WTC11 (cell line): ENCODE data around the gene GPRC5A. TPM values are rescaled to one million over a fixed set of nuclear protein-coding genes. Genes with fewer than 3 reads are reported as not detected.

Source experiments
- ATAC-seq: fragments of 200-7000 bp; cut with Tn5 transposase; 2 replicates; pipeline ENCODE4 v1.10.0; 2021; ENCODE audit warnings: mild to moderate bottlenecking, moderate library complexity
- CTCF ChIA-PET: fragments of 300-600 bp; sonication (Branson Sonifier 250); formaldehyde crosslinking; loops from one replicate; lab custom pipeline; 2021; ENCODE audit warnings: antibody characterized with exemption; lab: Charles Lee
- POLR2A ChIA-PET: fragments of 350-600 bp; sonication (Branson Sonifier 250); formaldehyde crosslinking; loops from one replicate; lab custom pipeline; 2021; ENCODE audit warnings: antibody characterized with exemption; lab: Charles Lee
- DNase-seq: peaks from one replicate; pipeline ENCODE4 v3.0.0; 2021; ENCODE audit warnings: low spot score
- H3K27ac Mint-ChIP-seq: 2 replicates; pipeline ENCODE4 v1.8.0; 2021; ENCODE audit warnings: mixed read lengths
- H3K27me3 Mint-ChIP-seq: 2 replicates; pipeline ENCODE4 v1.8.0; 2021; ENCODE audit warnings: low read depth, mild to moderate bottlenecking, moderate library complexity, mixed read lengths
- H3K36me3 Mint-ChIP-seq: 2 replicates; pipeline ENCODE4 v1.8.0; 2021; ENCODE audit warnings: mixed read lengths
- H3K4me1 Mint-ChIP-seq: 2 replicates; pipeline ENCODE4 v1.8.0; 2022; ENCODE audit warnings: mixed read lengths
- H3K4me3 Mint-ChIP-seq: 2 replicates; pipeline ENCODE4 v1.8.0; 2021; ENCODE audit warnings: mild to moderate bottlenecking, moderate library complexity, mixed read lengths
- H3K9me3 Mint-ChIP-seq: 2 replicates; pipeline ENCODE4 v1.8.0; 2021; ENCODE audit warnings: mixed read lengths
- AR ChIP-seq: fragments of 250-450 bp; sonication (Bioruptor Pico); IDR thresholded peaks from 2 replicates; pipeline ENCODE4 v1.9.0; 2021; ENCODE audit warnings: mild to moderate bottlenecking
- ATF1 ChIP-seq: sonication (generic); formaldehyde crosslinking; IDR thresholded peaks from 2 replicates; pipeline ENCODE4 v1.8.1; 2023; ENCODE audit warnings: mild to moderate bottlenecking, moderate library complexity, missing genetic modification reagents
- ATF3 ChIP-seq: sonication (generic); formaldehyde crosslinking; conservative IDR thresholded peaks from 2 replicates; pipeline ENCODE4 v1.8.1; 2022; ENCODE audit warnings: mild to moderate bottlenecking, missing genetic modification reagents
- CBFB ChIP-seq: sonication (generic); formaldehyde crosslinking; IDR thresholded peaks from 2 replicates; pipeline ENCODE4 v1.8.1; 2022; ENCODE audit warnings: mild to moderate bottlenecking, low read depth, missing genetic modification reagents
- FOXK1 ChIP-seq: sonication (generic); formaldehyde crosslinking; IDR thresholded peaks from 2 replicates; pipeline ENCODE4 v1.8.0; 2022; ENCODE audit warnings: mild to moderate bottlenecking, moderate library complexity, missing genetic modification reagents
- FOXP4 ChIP-seq: sonication (generic); formaldehyde crosslinking; IDR thresholded peaks from 2 replicates; pipeline ENCODE4 v1.8.0; 2022; ENCODE audit warnings: mild to moderate bottlenecking, missing genetic modification reagents
- GRHL2 ChIP-seq: fragments of 250-450 bp; sonication (Bioruptor Pico); IDR thresholded peaks from 2 replicates; pipeline ENCODE4 v1.8.0; 2022; ENCODE audit warnings: mild to moderate bottlenecking, moderate library complexity; ENCODE audit not compliant: insufficient replicate concordance, severe bottlenecking
- HMGA2 ChIP-seq: fragments of 250-450 bp; sonication (Bioruptor Pico); IDR thresholded peaks from 2 replicates; pipeline ENCODE4 v1.4.0; 2021; ENCODE audit warnings: mild to moderate bottlenecking, moderate library complexity
- NR2C2 ChIP-seq: sonication (generic); formaldehyde crosslinking; IDR thresholded peaks from 2 replicates; pipeline ENCODE4 v1.8.0; 2022; ENCODE audit warnings: mild to moderate bottlenecking, missing genetic modification reagents
- PRDM15 ChIP-seq: sonication (generic); formaldehyde crosslinking; IDR thresholded peaks from 2 replicates; pipeline ENCODE4 v1.8.0; 2022; ENCODE audit warnings: missing genetic modification reagents
- RELA ChIP-seq: sonication (generic); formaldehyde crosslinking; IDR thresholded peaks from 2 replicates; pipeline ENCODE4 v1.8.1; 2022; ENCODE audit warnings: missing genetic modification reagents, mild to moderate bottlenecking, borderline replicate concordance
- TCF7 ChIP-seq: sonication (generic); formaldehyde crosslinking; IDR thresholded peaks from 2 replicates; pipeline ENCODE4 v1.8.0; 2022; ENCODE audit warnings: mild to moderate bottlenecking, low read depth, missing genetic modification reagents, moderate library complexity
- TEAD4 ChIP-seq: sonication (generic); formaldehyde crosslinking; IDR thresholded peaks from 2 replicates; pipeline ENCODE4 v1.8.0; 2022; ENCODE audit warnings: mild to moderate bottlenecking, missing genetic modification reagents
- USF2 ChIP-seq: sonication (generic); formaldehyde crosslinking; IDR thresholded peaks from 2 replicates; pipeline ENCODE4 v1.8.1; 2023; ENCODE audit warnings: mild to moderate bottlenecking, missing genetic modification reagents, moderate library complexity
- ZNF121 ChIP-seq: sonication (generic); formaldehyde crosslinking; IDR thresholded peaks from 2 replicates; pipeline ENCODE4 v1.8.0; 2023; ENCODE audit warnings: missing genetic modification reagents
- ZNF138 ChIP-seq: sonication (generic); formaldehyde crosslinking; conservative IDR thresholded peaks from 2 replicates; pipeline ENCODE4 v1.8.1; 2022; ENCODE audit warnings: mild to moderate bottlenecking, moderate library complexity, missing genetic modification reagents
- ZNF425 ChIP-seq: fragments of 250-450 bp; sonication (Bioruptor Pico); conservative IDR thresholded peaks from 2 replicates; pipeline ENCODE4 v1.9.0; 2021; ENCODE audit warnings: mild to moderate bottlenecking
- total RNA-seq: library from RNA; stranded (reverse); gene quantifications from 3 replicates; pipeline ENCODE4 v1.2.3, GENCODE V29; 2021

GPRC5A gene
- total RNA-seq, 1 experiment from 2014 or later: 1.1 TPM

GRCh38 chr12:12898136-12898717 lies 6.9 kb downstream of the GPRC5A start:
- CTCF ChIA-PET: interaction anchor here (0.8 to 1.1 kb wide), 2 partner anchors 88 to 314 kb away, joined by 3 read pairs; no protein-coding TSS in a partner anchor
- Mint-ChIP-seq H3K4me3 (no peak overlapping the region), H3K27me3 (peaks cover 5% of the 10 kb centered on the region), H3K27ac (no peak overlapping the region), H3K36me3 (no peaks in the 10 kb centered on the region), H3K9me3 (no peaks in the 10 kb centered on the region), H3K4me1 (peaks cover under 1% of the 10 kb centered on the region)
- TF ChIP-seq HMGA2 (no peak), ZNF121 (CRISPR knock-in tag) (peak; percentile 52; the same call in 1 of the 2 replicates)
- no peak for DNase-seq
- POLR2A ChIA-PET: no interaction called here
- ATAC-seq: no peak

- CTCF ChIA-PET: interaction anchor here (0.5 to 1.1 kb wide), 2 partner anchors 54 to 62 kb away, joined by 3 to 4 read pairs; no protein-coding TSS in a partner anchor
- H3K27me3 Mint-ChIP-seq: no peaks in the 10 kb centered on the region; the same call in 1 of the 2 replicates
- no peak for TF ChIP-seq FOXP4 (CRISPR knock-in tag)
- TF ChIP-seq NR2C2: no peak
- TF ChIP-seq ZNF425 (CRISPR knock-in tag): no peak
- no peak for TF ChIP-seq USF2
- POLR2A ChIA-PET: no interaction called here
- no peak for ATAC-seq
- no peak overlapping the region for H3K4me3 Mint-ChIP-seq
- no peaks in the 10 kb centered on the region for H3K36me3 Mint-ChIP-seq
- H3K9me3 Mint-ChIP-seq: no peaks in the 10 kb centered on the region
- no peak overlapping the region for H3K27ac Mint-ChIP-seq
- H3K4me1 Mint-ChIP-seq: no peaks in the 10 kb centered on the region
- no peak for DNase-seq
These were observed 7.6 kb downstream of the GPRC5A start for GRCh38 chr12:12898911-12899511.

GRCh38 chr12:12899530-12900380 lies 8.4 kb downstream of the GPRC5A start:
- Mint-ChIP-seq H3K4me3 (no peak overlapping the region), H3K9me3 (no peaks in the 10 kb centered on the region), H3K27me3 (no peaks in the 10 kb centered on the region; the same call in 1 of the 2 replicates), H3K4me1 (no peaks in the 10 kb centered on the region), H3K27ac (no peak overlapping the region), H3K36me3 (no peaks in the 10 kb centered on the region)
- ChIA-PET CTCF (interaction anchor here (0.5 to 1.1 kb wide), 2 partner anchors 55 to 63 kb away, joined by 3 to 4 read pairs; no protein-coding TSS in a partner anchor), POLR2A (no interaction called here)
- ATAC-seq (no peak), DNase-seq (no peak)
- TF ChIP-seq FOXK1 (CRISPR knock-in tag): no peak
- TF ChIP-seq GRHL2 (CRISPR knock-in tag): no peak
- TF ChIP-seq HMGA2: no peak
- no peak for TF ChIP-seq ATF1 (CRISPR knock-in tag)
- no peak for TF ChIP-seq TCF7 (CRISPR knock-in tag)
- TF ChIP-seq NR2C2: no peak
- TF ChIP-seq ATF3 (CRISPR knock-in tag): no peak
- no peak for TF ChIP-seq PRDM15 (CRISPR knock-in tag)
- no peak for TF ChIP-seq AR (CRISPR knock-in tag)
- no peak for TF ChIP-seq TEAD4 (CRISPR knock-in tag)
- no peak for TF ChIP-seq RELA (CRISPR knock-in tag)
- TF ChIP-seq CBFB (CRISPR knock-in tag): no peak
- TF ChIP-seq ZNF138 (CRISPR knock-in tag): no peak
